Left kidney (tissue), 2 donors: ENCODE measurements around the gene CFAP300. TPM values are rescaled to one million over a fixed set of nuclear protein-coding genes. Genes with fewer than 3 reads are reported as not detected.

ENCODE experiments used
- DNase-seq: peaks from one replicate; pipeline ENCODE4 v3.0.0-alpha.2; 2013
- polyA plus RNA-seq: library from polyadenylated mRNA; unstranded; fragments of 120-200 nt; gene quantifications from one replicate; pipeline ENCODE4 v1.2.1, GENCODE V29; 2013; ENCODE audit not compliant: insufficient read length

CFAP300 gene
- polyA plus RNA-seq, 1 donor = 4.7 TPM

DNA sequence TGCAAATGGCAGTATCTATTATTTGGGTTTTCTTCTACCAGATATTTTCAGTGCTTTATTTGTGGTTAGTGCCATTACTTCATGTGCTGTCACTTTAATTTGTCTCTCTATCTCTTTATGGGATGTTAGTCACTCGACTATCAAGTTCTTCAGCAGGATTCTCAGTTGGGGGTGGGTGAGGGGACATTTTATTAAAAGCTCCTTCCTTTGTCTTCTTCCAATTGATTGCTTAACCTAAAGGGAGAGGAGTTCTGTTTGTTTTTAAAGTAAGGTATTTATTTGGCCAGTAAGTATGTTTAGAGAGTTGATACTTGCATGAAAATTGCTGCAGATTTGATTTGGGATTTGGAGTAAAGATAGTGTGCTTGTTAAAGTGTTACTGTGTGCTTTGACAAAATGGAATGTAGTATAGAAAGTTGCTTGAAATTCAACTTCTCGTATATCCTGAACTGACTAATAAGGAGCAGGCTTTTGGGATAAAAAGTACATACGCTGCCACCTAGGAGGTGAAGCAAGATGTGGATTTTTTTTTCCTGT lies 73.3 kb downstream of the CFAP300 start:
- DNase-seq = no peak

DNA sequence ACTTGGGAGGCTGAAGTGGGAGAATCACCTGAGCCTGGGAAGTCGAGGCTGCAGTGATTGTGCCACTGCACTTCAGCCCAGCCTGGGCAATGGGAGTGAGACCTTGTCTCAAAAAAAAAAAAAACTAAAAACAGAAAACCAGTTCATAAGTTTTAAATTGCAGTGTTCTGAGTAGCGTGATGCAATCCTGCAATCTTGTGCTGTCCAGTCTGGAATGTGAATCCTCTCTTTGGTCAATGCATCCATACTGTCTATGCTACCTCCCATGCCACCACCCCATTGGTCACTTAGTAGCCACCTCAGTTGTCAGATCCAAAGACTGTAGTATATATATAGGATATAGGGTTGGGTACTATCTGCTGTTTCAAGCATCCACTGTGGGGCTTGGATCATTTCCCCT lies 74.1 kb downstream of the CFAP300 start:
- no peak for DNase-seq

Other genes starting within 250 kb of the CFAP300 start
- 6.7 TPM for gene CEP126, start 132.4 kb upstream of the CFAP300 start, polyA plus RNA-seq
- gene ANGPTL5, start 130.9 kb upstream of the CFAP300 start, polyA plus RNA-seq = not detected
- gene YAP1, start 63.0 kb downstream of the CFAP300 start, polyA plus RNA-seq = 221 TPM